Upper lobe of left lung (tissue), 6 donors: Measurements from ENCODE around the gene RHOH. TPM values are rescaled to one million over a fixed set of nuclear protein-coding genes. Genes with fewer than 3 reads are reported as not detected.

ENCODE experiments used
- ATAC-seq, 2 donors: fragments of 200-7000 bp; cut with Tn5 transposase; one replicate each; pipeline ENCODE4 v1.9.1; 2022; ENCODE audit warnings: mild to moderate bottlenecking in 2 of 2, moderate library complexity in 2 of 2; ENCODE audit not compliant: low FRiP score in 2 of 2
- DNase-seq, 2 donors: peaks; one replicate each; pipeline ENCODE4 v3.0.0-alpha.2; 2019 to 2020
- H3K27ac ChIP-seq, 4 donors: fragments of 200-600 bp; sonication (generic); one replicate each; pipeline ENCODE4 v1.5.1; 2016 to 2019
- H3K27me3 ChIP-seq, 4 donors: fragments of 200-600 bp; sonication (generic); one replicate each; pipeline ENCODE4 v1.5.1; 2017 to 2019
- H3K36me3 ChIP-seq, 4 donors: fragments of 200-600 bp; sonication (generic); one replicate each; pipeline ENCODE4 v1.5.1; 2016 to 2019
- H3K4me1 ChIP-seq, 4 donors: fragments of 200-600 bp; sonication (generic); one replicate each; pipeline ENCODE4 v1.5.1; 2018 to 2019
- H3K4me3 ChIP-seq, 4 donors: fragments of 200-600 bp; sonication (generic); one replicate each; pipeline ENCODE4 v1.5.1; 2017 to 2019; ENCODE audit warnings: mild to moderate bottlenecking in 2 of 4, moderate library complexity in 1 of 4
- H3K9me3 ChIP-seq, 4 donors: fragments of 200-600 bp; sonication (generic); one replicate each; pipeline ENCODE4 v1.5.1; 2018 to 2019
- CTCF ChIP-seq, 6 experiments: fragments of 450-650 bp in 4 of 6; fragments of 200-600 bp in 2 of 6; sonication (generic) in 2 of 6; IDR thresholded peaks; one replicate each; pipeline ENCODE4 v1.5.1; 2016 to 2019; ENCODE audit warnings: antibody characterized with exemption in 6 of 6
- EP300 ChIP-seq, 4 donors: sonication (generic); formaldehyde crosslinking; IDR thresholded peaks; one replicate each; pipeline ENCODE4 v1.5.1; 2017; ENCODE audit warnings: antibody characterized with exemption in 4 of 4, control low read depth in 2 of 4
- POLR2A ChIP-seq, 4 donors: fragments of 450-650 bp; IDR thresholded peaks; one replicate each; pipeline ENCODE4 v1.5.1; 2016 to 2017; ENCODE audit warnings: antibody characterized with exemption in 4 of 4, mild to moderate bottlenecking in 2 of 4
- POLR2AphosphoS5 ChIP-seq, 2 donors: sonication (generic); formaldehyde crosslinking; IDR thresholded peaks; one replicate each; pipeline ENCODE4 v1.5.1; 2017; ENCODE audit warnings: antibody characterized with exemption in 2 of 2
- WGBS, 2 donors: methylation state at CpG; one replicate each; pipeline ENCODE4 v1.1.5; 2017 to 2018; 5-methylcytosine and 5-hydroxymethylcytosine counted together
- total RNA-seq, 6 donors: library from RNA; depleted of rRNA in 4 of 6; stranded (reverse); fragments of >200 nt in 4 of 6; gene quantifications; one replicate each; pipeline versions ENCODE4 v1.1.0 to v1.2.1, GENCODE V29; 2016 to 2021
- donor health status: DM: no; HTN: no; CAD: no; lungs with moderate emphysema.
- donor health status: DM: no; HTN: yes; CAD: no; lungs with severe emphysema.

Gene RHOH
- total RNA-seq, 6 donors from 2014 or later, result 5.5 to 19.9 (median 8.4) TPM

GRCh38 chr4:40246011-40246900 lies 49.4 kb downstream of the RHOH start:
- H3K27ac ChIP-seq, result no peak overlapping the region
- ATAC-seq (no peak), DNase-seq (no peak)
- WGBS, 2 donors, result 79 to 81% methylated on average over 9 of the region's 9 CpGs
- no peak overlapping the region for H3K4me3 ChIP-seq
- TF ChIP-seq CTCF (IDR thresholded peaks at IDR 0.05), result no peak
- TF ChIP-seq EP300 (IDR thresholded peaks at IDR 0.05), result no peak
- TF ChIP-seq POLR2AphosphoS5 (IDR thresholded peaks at IDR 0.05), result no peak
- no peak for TF ChIP-seq POLR2A (IDR thresholded peaks at IDR 0.05)
- H3K27me3 ChIP-seq, result no peaks in the 10 kb centered on the region
- H3K4me1 ChIP-seq, result peaks cover 0 to 4% (median 1%) of the 10 kb centered on the region in 4 donors
- H3K9me3 ChIP-seq, result no peaks in the 10 kb centered on the region
- no peaks in the 10 kb centered on the region for H3K36me3 ChIP-seq

- Histone ChIP-seq H3K27me3 (no peaks in the 10 kb centered on the region), H3K27ac (no peak overlapping the region), H3K9me3 (no peaks in the 10 kb centered on the region), H3K4me1 (peaks cover 0 to 4% (median 1%) of the 10 kb centered on the region in 4 donors), H3K36me3 (no peaks in the 10 kb centered on the region), H3K4me3 (no peak overlapping the region)
- 78 to 80% methylated on average over 2 of the region's 2 CpGs for WGBS, 2 donors
- TF ChIP-seq CTCF (IDR thresholded peaks at IDR 0.05), result no peak
- TF ChIP-seq EP300 (IDR thresholded peaks at IDR 0.05), result no peak
- TF ChIP-seq POLR2AphosphoS5 (IDR thresholded peaks at IDR 0.05), result no peak
- TF ChIP-seq POLR2A (IDR thresholded peaks at IDR 0.05), result no peak
- ATAC-seq, result no peak
- DNase-seq, result no peak
These were observed 50.1 kb downstream of the RHOH start for GRCh38 chr4:40246938-40247337.

- DNase-seq, result no peak
- 82 to 87% methylated on average over 4 of the region's 4 CpGs for WGBS, 2 donors
- Histone ChIP-seq H3K36me3 (no peaks in the 10 kb centered on the region), H3K27ac (no peak overlapping the region), H3K27me3 (no peaks in the 10 kb centered on the region), H3K4me1 (peaks cover 0 to 3% (median under 1%) of the 10 kb centered on the region in 4 donors), H3K4me3 (no peak overlapping the region), H3K9me3 (no peaks in the 10 kb centered on the region)
- TF ChIP-seq POLR2A (IDR thresholded peaks at IDR 0.05), result no peak
- TF ChIP-seq CTCF (IDR thresholded peaks at IDR 0.05), result no peak
- TF ChIP-seq EP300 (IDR thresholded peaks at IDR 0.05), result no peak
- no peak for TF ChIP-seq POLR2AphosphoS5 (IDR thresholded peaks at IDR 0.05)
- ATAC-seq, result peak in 1 of 2 donors; percentile 42
These were observed 50.5 kb downstream of the RHOH start for GRCh38 chr4:40247350-40247749.

- H3K4me3 ChIP-seq, result no peak overlapping the region
- no peak overlapping the region for H3K27ac ChIP-seq
- H3K9me3 ChIP-seq, result no peaks in the 10 kb centered on the region
- TF ChIP-seq CTCF (IDR thresholded peaks at IDR 0.05) (no peak), EP300 (IDR thresholded peaks at IDR 0.05) (no peak), POLR2A (IDR thresholded peaks at IDR 0.05) (no peak), POLR2AphosphoS5 (IDR thresholded peaks at IDR 0.05) (no peak)
- ATAC-seq (no peak), DNase-seq (no peak)
- WGBS, 2 donors, result 73 to 84% methylated on average over 2 of the region's 2 CpGs
- no peaks in the 10 kb centered on the region for H3K27me3 ChIP-seq
- H3K4me1 ChIP-seq, result peaks cover 0 to 5% (median 0%) of the 10 kb centered on the region in 4 donors
- H3K36me3 ChIP-seq, result no peaks in the 10 kb centered on the region
These were observed 54.5 kb downstream of the RHOH start for GRCh38 chr4:40251366-40251765.
